ENCODE data around the gene SUMO2. TPM values are rescaled to one million over a fixed set of nuclear protein-coding genes. Genes with fewer than 3 reads are reported as not detected.

Gene SUMO2
- polyA plus RNA-seq, 3 donors, result 64.9 to 318 (median 282) TPM

DNA sequence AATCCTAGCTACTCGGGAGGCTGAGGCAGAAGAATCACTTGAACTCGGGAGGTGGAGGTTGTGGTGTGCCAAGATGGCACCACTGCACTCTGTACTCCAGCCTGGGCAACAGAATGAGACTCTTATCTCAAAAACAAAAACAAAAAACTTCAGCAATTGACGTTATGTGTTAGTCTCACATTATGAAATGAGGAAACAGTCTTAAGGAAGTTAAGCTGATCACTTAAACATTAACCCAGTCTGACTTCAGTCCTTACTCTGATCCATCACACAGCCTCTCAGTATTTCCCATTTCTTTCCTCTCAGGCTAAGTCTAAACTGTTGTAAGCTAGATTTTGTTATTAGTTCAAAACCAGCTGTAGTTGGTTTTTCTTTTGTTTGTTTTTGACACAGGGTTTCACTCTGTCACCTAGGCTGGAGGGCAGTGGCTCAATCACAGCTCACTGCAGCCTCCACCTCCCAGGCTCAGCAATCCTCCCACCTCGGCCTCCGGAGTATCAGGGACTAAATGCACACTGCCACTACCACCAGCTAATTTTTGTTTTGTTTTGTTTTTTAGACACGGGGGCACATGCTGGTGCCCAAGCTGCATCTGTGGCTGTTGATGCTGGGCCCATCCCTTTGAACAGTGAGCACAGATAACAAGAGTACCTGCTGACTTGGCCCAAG lies 34.7 kb downstream of the SUMO2 start:
- peaks cover 42 to 58% of the 10 kb centered on the region in 2 donors for H3K36me3 Mint-ChIP-seq
- Histone ChIP-seq H4K20me1 (ENCODE audit: insufficient read depth, low read length) (peaks cover 10% of the 10 kb centered on the region), H3K4me1 (ENCODE audit: control insufficient read depth in 1 of 2, insufficient read depth in 2 of 2, low read length in 2 of 2) (peaks cover 38 to 44% of the 10 kb centered on the region in 2 donors), H3K36me3 (replicated peaks in 1 of 2; ENCODE audit: control insufficient read depth in 1 of 2, insufficient read depth in 2 of 2, low read length in 2 of 2) (peaks cover 26 to 42% of the 10 kb centered on the region in 2 donors), H3K79me2 (ENCODE audit: insufficient read depth, low read length) (peaks cover 70% of the 10 kb centered on the region), H3K9me3 (replicated peaks in 1 of 2; ENCODE audit: control insufficient read depth in 1 of 2, insufficient read depth in 1 of 2, low read length in 2 of 2) (no peaks in the 10 kb centered on the region), H3K27me3 (ENCODE audit: control insufficient read depth in 2 of 2, insufficient read depth in 2 of 2, low read length in 2 of 2) (no peaks in the 10 kb centered on the region), H3K9ac (ENCODE audit: insufficient read depth, low read length, poor library complexity, severe bottlenecking) (peak overlapping the region; percentile 5), H3K4me3 (replicated peaks in 1 of 3; ENCODE audit: low read depth in 2 of 3, low read length in 3 of 3) (peak overlapping the region in 1 of 3 experiments; percentile 37), H3K4me2 (replicated peaks; ENCODE audit: extremely low read depth, low read length, poor library complexity, severe bottlenecking) (peak overlapping the region; percentile 40), H3K27ac (ENCODE audit: low read depth in 1 of 2, low read length in 2 of 2) (peak overlapping the region; percentile 73 to 78), H2AFZ (ENCODE audit: insufficient read depth, low read depth, low read length, poor library complexity, severe bottlenecking) (no peak overlapping the region)
- peak overlapping the region; percentile 43 to 81 for H3K4me3 Mint-ChIP-seq
- peaks cover 46% of the 10 kb centered on the region for H3K4me1 Mint-ChIP-seq
- H3K27me3 Mint-ChIP-seq (ENCODE audit: low read depth in 3 of 3), result no peaks in the 10 kb centered on the region
- peaks cover 0 to 2% (median 0%) of the 10 kb centered on the region in 7 donors for H3K9me3 Mint-ChIP-seq
- intact Hi-C loops (cut with micrococcal nuclease), result no loop called here
- peak; percentile 27 to 55 (median 42) for DNase-seq
- H3K27ac Mint-ChIP-seq, result peak overlapping the region; percentile 86 to 97 (median 94)
- WGBS (ENCODE audit: insufficient coverage), result 100% methylated on average over 2 of the region's 6 CpGs
- TF ChIP-seq, protein P1, sequence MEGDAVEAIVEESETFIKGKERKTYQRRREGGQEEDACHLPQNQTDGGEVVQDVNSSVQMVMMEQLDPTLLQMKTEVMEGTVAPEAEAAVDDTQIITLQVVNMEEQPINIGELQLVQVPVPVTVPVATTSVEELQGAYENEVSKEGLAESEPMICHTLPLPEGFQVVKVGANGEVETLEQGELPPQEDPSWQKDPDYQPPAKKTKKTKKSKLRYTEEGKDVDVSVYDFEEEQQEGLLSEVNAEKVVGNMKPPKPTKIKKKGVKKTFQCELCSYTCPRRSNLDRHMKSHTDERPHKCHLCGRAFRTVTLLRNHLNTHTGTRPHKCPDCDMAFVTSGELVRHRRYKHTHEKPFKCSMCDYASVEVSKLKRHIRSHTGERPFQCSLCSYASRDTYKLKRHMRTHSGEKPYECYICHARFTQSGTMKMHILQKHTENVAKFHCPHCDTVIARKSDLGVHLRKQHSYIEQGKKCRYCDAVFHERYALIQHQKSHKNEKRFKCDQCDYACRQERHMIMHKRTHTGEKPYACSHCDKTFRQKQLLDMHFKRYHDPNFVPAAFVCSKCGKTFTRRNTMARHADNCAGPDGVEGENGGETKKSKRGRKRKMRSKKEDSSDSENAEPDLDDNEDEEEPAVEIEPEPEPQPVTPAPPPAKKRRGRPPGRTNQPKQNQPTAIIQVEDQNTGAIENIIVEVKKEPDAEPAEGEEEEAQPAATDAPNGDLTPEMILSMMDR (IDR thresholded peaks at IDR 0.05), result no peak

GRCh38 chr17:75146592-75146991 lies 36.2 kb downstream of the SUMO2 start:
- Mint-ChIP-seq H3K36me3 (peaks cover 46 to 67% of the 10 kb centered on the region in 2 donors), H3K27me3 (ENCODE audit: low read depth in 3 of 3) (no peaks in the 10 kb centered on the region), H3K4me3 (peak overlapping the region in 1 of 2 donors; percentile 81), H3K9me3 (peaks cover 0 to 2% (median 0%) of the 10 kb centered on the region in 7 donors), H3K4me1 (peaks cover 37% of the 10 kb centered on the region), H3K27ac (peak overlapping the region; percentile 86 to 97 (median 94))
- H3K4me1 ChIP-seq (ENCODE audit: control insufficient read depth in 1 of 2, insufficient read depth in 2 of 2, low read length in 2 of 2), result peaks cover 34 to 37% of the 10 kb centered on the region in 2 donors
- TF ChIP-seq, protein P1 (IDR thresholded peaks at IDR 0.05), result no peak
- H2AFZ ChIP-seq (ENCODE audit: insufficient read depth, low read depth, low read length, poor library complexity, severe bottlenecking), result no peak overlapping the region
- DNase-seq, result peak; percentile 53 to 67 (median 57)
- H3K27ac ChIP-seq (ENCODE audit: low read depth in 1 of 2, low read length in 2 of 2), result peak overlapping the region; percentile 63 to 78
- peak overlapping the region; percentile 22 for H3K4me2 ChIP-seq (replicated peaks; ENCODE audit: extremely low read depth, low read length, poor library complexity, severe bottlenecking)
- no peak overlapping the region for H3K9ac ChIP-seq (ENCODE audit: insufficient read depth, low read length, poor library complexity, severe bottlenecking)
- peak overlapping the region in 1 of 3 experiments; percentile 37 for H3K4me3 ChIP-seq (replicated peaks in 1 of 3; ENCODE audit: low read depth in 2 of 3, low read length in 3 of 3)
- intact Hi-C loops (cut with micrococcal nuclease), result no loop called here
- no peaks in the 10 kb centered on the region for H3K9me3 ChIP-seq (replicated peaks in 1 of 2; ENCODE audit: control insufficient read depth in 1 of 2, insufficient read depth in 1 of 2, low read length in 2 of 2)
- no peaks in the 10 kb centered on the region for H3K27me3 ChIP-seq (ENCODE audit: control insufficient read depth in 2 of 2, insufficient read depth in 2 of 2, low read length in 2 of 2)
- H3K79me2 ChIP-seq (ENCODE audit: insufficient read depth, low read length), result peaks cover 62% of the 10 kb centered on the region
- peaks cover 33 to 55% of the 10 kb centered on the region in 2 donors for H3K36me3 ChIP-seq (replicated peaks in 1 of 2; ENCODE audit: control insufficient read depth in 1 of 2, insufficient read depth in 2 of 2, low read length in 2 of 2)
- H4K20me1 ChIP-seq (ENCODE audit: insufficient read depth, low read length), result no peaks in the 10 kb centered on the region
- 12% methylated on average over 2 of the region's 3 CpGs for WGBS (ENCODE audit: insufficient coverage)

All from CD14-positive monocyte (primary cell).